Tongue (tissue), 3 donors: ENCODE results near the gene PIBF1. TPM values are rescaled to one million over a fixed set of nuclear protein-coding genes. Genes with fewer than 3 reads are reported as not detected.

Experiments used
- DNase-seq: peaks from one replicate; pipeline ENCODE4 v3.0.0-alpha.2; 2015
- small RNA-seq: library from RNA; depleted of rRNA; stranded (forward); fragments of <200 nt; gene quantifications from one replicate; pipeline ENCODE3, GENCODE V24; 2014; ENCODE audit warnings: low replicate concordance
- total RNA-seq: library from RNA; depleted of rRNA; stranded (reverse); fragments of >200 nt; gene quantifications from one replicate; pipeline ENCODE4 v1.2.3, GENCODE V29; 2014

The PIBF1 gene
- total RNA-seq, 1 donor from 2014 or later = 55.2 TPM

DNA sequence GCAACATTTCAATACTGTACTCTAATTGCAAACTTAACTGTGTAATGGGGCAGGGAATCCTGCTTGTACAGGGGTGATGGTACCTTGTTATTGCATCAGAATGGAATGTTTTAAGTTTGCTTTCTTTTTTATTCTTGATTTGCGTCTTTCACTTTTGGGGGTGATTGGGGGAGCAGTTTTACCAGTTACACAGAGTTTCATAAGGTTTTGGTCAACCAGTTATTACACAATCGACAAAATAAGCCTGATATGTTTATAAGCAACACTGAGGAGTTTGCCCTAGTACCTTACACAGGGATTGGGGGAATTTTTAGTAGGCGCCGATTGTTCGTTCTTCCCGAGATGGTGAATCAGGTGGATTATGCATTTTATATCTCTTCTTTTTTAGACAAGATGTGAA, 279.5 kb downstream of the PIBF1 start:
- DNase-seq = no peak

DNA sequence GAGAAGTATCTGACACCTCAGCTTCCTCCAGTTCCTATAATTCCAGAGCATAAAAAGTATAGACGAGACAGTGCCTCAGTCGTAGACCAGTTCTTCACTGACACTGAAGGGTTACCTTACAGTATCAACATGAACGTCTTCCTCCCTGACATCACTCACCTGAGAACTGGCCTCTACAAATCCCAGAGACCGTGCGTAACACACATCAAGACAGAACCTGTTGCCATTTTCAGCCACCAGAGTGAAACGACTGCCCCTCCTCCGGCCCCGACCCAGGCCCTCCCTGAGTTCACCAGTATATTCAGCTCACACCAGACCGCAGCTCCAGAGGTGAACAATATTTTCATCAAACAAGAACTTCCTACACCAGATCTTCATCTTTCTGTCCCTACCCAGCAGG, 279.9 kb downstream of the PIBF1 start:
- DNase-seq = no peak

- DNase-seq = no peak
Measured at GRCh38 chr13:73062468-73062867, 280.5 kb downstream of the PIBF1 start.

- no peak for DNase-seq
Measured at GRCh38 chr13:73063166-73063565, 281.2 kb downstream of the PIBF1 start.

DNA sequence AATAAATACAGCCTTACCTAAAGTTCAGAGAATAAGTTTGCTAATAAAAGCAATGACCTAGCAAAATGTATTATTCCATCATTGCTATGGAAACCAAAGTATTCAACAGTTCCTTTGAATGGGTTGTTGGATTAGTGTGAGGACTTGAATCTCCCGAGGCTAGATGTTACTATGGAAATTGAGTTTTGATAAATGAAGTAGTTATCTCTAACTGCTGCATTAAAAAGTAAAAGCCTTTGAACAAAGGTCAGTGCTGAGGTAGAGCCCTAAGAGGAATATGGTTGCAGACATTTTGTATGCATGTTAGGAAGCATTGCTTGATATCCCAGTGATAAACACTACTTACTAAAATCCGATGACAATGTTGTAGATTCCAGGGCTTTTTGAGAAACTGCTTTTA, 283.1 kb downstream of the PIBF1 start:
- peak; percentile 35 for DNase-seq

- peak; percentile 65 for DNase-seq
Measured at GRCh38 chr13:73065665-73066340, 283.9 kb downstream of the PIBF1 start.

Small RNAs within 50 kb of the gene (small RNA-seq; reads per million reads assigned to genes)
- gene RNU6-79P = not detected

Other genes with a start within 250 kb of the PIBF1 start
- 15.6 TPM for gene MZT1, start 54.5 kb upstream of the PIBF1 start, total RNA-seq
- 4.7 TPM for gene BORA, start 54.2 kb upstream of the PIBF1 start, total RNA-seq
- gene DIS3, start 233 bp upstream of the PIBF1 start, total RNA-seq = 28.3 TPM